H1 (cell line): ENCODE measurements around the gene MRPS2. TPM values are rescaled to one million over a fixed set of nuclear protein-coding genes. Genes with fewer than 3 reads are reported as not detected.

ENCODE experiments used
- CTCF ChIA-PET: fragments of 300-600 bp; sonication (Branson Sonifier 250); formaldehyde crosslinking; loops from one replicate; lab custom pipeline; 2021; ENCODE audit not compliant: partially characterized antibody; lab: Charles Lee
- POLR2A ChIA-PET: fragments of 300-600 bp; sonication (Branson Sonifier 250); formaldehyde crosslinking; loops from one replicate; lab custom pipeline; 2021; ENCODE audit warnings: inconsistent platforms; ENCODE audit not compliant: partially characterized antibody; lab: Charles Lee
- DNase-seq, 2 experiments: peaks; one replicate each; pipeline versions ENCODE4 v3.0.0 to v3.0.0-alpha.2; 2010 to 2022; ENCODE audit warnings: low spot score in 2 of 2, low read depth in 1 of 2, mixed read lengths in 1 of 2
- FAIRE-seq: peaks from 2 replicates; lab custom pipeline; 2011; peaks lifted over from hg19 to GRCh38; lab: Jason Lieb, UNC
- H2AFZ ChIP-seq: 2 replicates; pipeline ENCODE4 v1.8.1; 2012; ENCODE audit warnings: low read length, inconsistent platforms
- H2AK5ac ChIP-seq: 2 replicates; pipeline ENCODE4 v1.6.1; 2013; ENCODE audit warnings: low read depth, low read length
- H2BK120ac ChIP-seq: replicated peaks from 2 replicates; pipeline ENCODE3; 2013; ENCODE audit warnings: low read depth, low read length, inconsistent platforms
- H2BK12ac ChIP-seq: 2 replicates; pipeline ENCODE4 v1.6.1; 2013; ENCODE audit warnings: low read depth, low read length
- H2BK15ac ChIP-seq: 2 replicates; pipeline ENCODE4 v1.6.1; 2013; ENCODE audit warnings: low read length
- H2BK20ac ChIP-seq: 2 replicates; pipeline ENCODE4 v1.6.1; 2013; ENCODE audit warnings: low read length
- H2BK5ac ChIP-seq: 2 replicates; pipeline ENCODE4 v1.6.1; 2013; ENCODE audit warnings: low read depth, low read length
- H3K14ac ChIP-seq: 2 replicates; pipeline ENCODE4 v1.6.1; 2013; ENCODE audit warnings: inconsistent platforms; ENCODE audit not compliant: insufficient read length
- H3K18ac ChIP-seq: 2 replicates; pipeline ENCODE4 v1.6.1; 2013; ENCODE audit warnings: low read length; ENCODE audit errors: extremely low read depth
- H3K23ac ChIP-seq: 2 replicates; pipeline ENCODE4 v1.6.1; 2013; ENCODE audit warnings: inconsistent platforms; ENCODE audit not compliant: insufficient read length
- H3K23me2 ChIP-seq: 2 replicates; pipeline ENCODE4 v1.6.1; 2013; ENCODE audit warnings: low read depth, low read length
- H3K27ac ChIP-seq: 2 replicates; pipeline ENCODE4 v1.6.1; 2011; ENCODE audit warnings: low read depth, low read length, inconsistent platforms
- H3K27me3 ChIP-seq, 4 experiments: replicated peaks in 1 of 4; 1 replicate in 1 of 4; 2 replicates in 3 of 4; pipeline versions ENCODE4 v1.6.1 to v1.8.1; 2011 to 2013; ENCODE audit warnings: low read length in 3 of 4, mild to moderate bottlenecking in 3 of 4, inconsistent platforms in 2 of 4, mixed read lengths in 2 of 4, moderate library complexity in 1 of 4; ENCODE audit not compliant: control insufficient read depth in 3 of 4, insufficient read depth in 3 of 4; ENCODE audit errors: extremely low read depth in 1 of 4
- H3K36me3 ChIP-seq, 4 experiments: 2 replicates each; pipeline versions ENCODE4 v1.6.1 to v1.8.1; 2011 to 2013; ENCODE audit warnings: mild to moderate bottlenecking in 4 of 4, low read length in 3 of 4, moderate library complexity in 2 of 4, control low read depth in 1 of 4, inconsistent platforms in 1 of 4; ENCODE audit not compliant: insufficient read depth in 4 of 4, control insufficient read depth in 2 of 4
- H3K4ac ChIP-seq: replicated peaks from 2 replicates; pipeline ENCODE3; 2013; ENCODE audit warnings: low read length, low read depth, mixed read lengths, inconsistent platforms; ENCODE audit not compliant: insufficient read length
- H3K4me1 ChIP-seq, 4 experiments: replicated peaks in 1 of 4; 1 replicate in 1 of 4; 2 replicates in 3 of 4; pipeline versions ENCODE4 v1.6.1 to v1.8.1; 2011 to 2013; ENCODE audit warnings: low read length in 3 of 4, inconsistent platforms in 2 of 4, mixed read lengths in 1 of 4; ENCODE audit not compliant: insufficient read depth in 4 of 4, control insufficient read depth in 3 of 4
- H3K4me2 ChIP-seq, 2 experiments: 2 replicates each; pipeline versions ENCODE4 v1.6.1 to v1.8.1; 2011 to 2013; ENCODE audit warnings: low read depth in 2 of 2, low read length in 2 of 2, control low read depth in 1 of 2, inconsistent platforms in 1 of 2, mild to moderate bottlenecking in 1 of 2; ENCODE audit not compliant: insufficient read depth in 1 of 2
- H3K4me3 ChIP-seq, 4 experiments: fragments of 200-600, 300-600 bp in 1 of 4; sonication (generic), shearing (Covaris generic), sonication (Bioruptor Twin) in 1 of 4; 2 replicates each; pipeline versions ENCODE4 v1.5.1 to v1.8.1; 2011 to 2016; ENCODE audit warnings: low read length in 4 of 4, low read depth in 3 of 4, control low read depth in 2 of 4, inconsistent platforms in 2 of 4, mild to moderate bottlenecking in 2 of 4, mixed read lengths in 1 of 4, moderate library complexity in 1 of 4; ENCODE audit not compliant: insufficient read depth in 2 of 4; ENCODE audit errors: extremely low read depth in 1 of 4
- H3K56ac ChIP-seq: replicated peaks from 2 replicates; pipeline ENCODE3; 2013; ENCODE audit warnings: low read depth, mild to moderate bottlenecking, mixed read lengths, low read length, inconsistent platforms; ENCODE audit not compliant: insufficient read length
- H3K79me1 ChIP-seq: 2 replicates; pipeline ENCODE4 v1.6.1; 2013; ENCODE audit warnings: low read depth, low read length, control low read depth
- H3K79me2 ChIP-seq, 2 experiments: 2 replicates each; pipeline versions ENCODE4 v1.6.1 to v1.8.1; 2012 to 2013; ENCODE audit warnings: low read length in 2 of 2, mild to moderate bottlenecking in 2 of 2, inconsistent platforms in 1 of 2; ENCODE audit not compliant: insufficient read depth in 2 of 2, control insufficient read depth in 1 of 2
- H3K9ac ChIP-seq, 4 experiments: replicated peaks in 1 of 4; 1 replicate in 1 of 4; 2 replicates in 3 of 4; pipeline versions ENCODE4 v1.6.1 to v1.8.1; 2011 to 2013; ENCODE audit warnings: low read depth in 3 of 4, low read length in 3 of 4, control low read depth in 2 of 4, mild to moderate bottlenecking in 2 of 4, moderate library complexity in 2 of 4, inconsistent platforms in 1 of 4; ENCODE audit errors: extremely low read depth in 1 of 4
- H3K9me3 ChIP-seq, 2 experiments: 2 replicates each; pipeline versions ENCODE4 v1.6.1 to v1.8.1; 2012 to 2013; ENCODE audit warnings: mild to moderate bottlenecking in 2 of 2, moderate library complexity in 2 of 2, control low read depth in 1 of 2, inconsistent platforms in 1 of 2, low read depth in 1 of 2, low read length in 1 of 2, mixed read lengths in 1 of 2; ENCODE audit not compliant: insufficient read depth in 2 of 2
- H4K20me1 ChIP-seq, 2 experiments: replicated peaks in 1 of 2; 2 replicates each; pipeline versions ENCODE3 to v1.8.1; 2011 to 2013; ENCODE audit warnings: inconsistent platforms in 2 of 2, low read length in 2 of 2, mild to moderate bottlenecking in 1 of 2; ENCODE audit not compliant: insufficient read depth in 2 of 2, control insufficient read depth in 1 of 2
- H4K5ac ChIP-seq: 2 replicates; pipeline ENCODE4 v1.6.1; 2013; ENCODE audit warnings: low read length, low read depth, mixed read lengths, inconsistent platforms; ENCODE audit not compliant: insufficient read length
- H4K8ac ChIP-seq: 2 replicates; pipeline ENCODE4 v1.8.0; 2013; ENCODE audit warnings: mild to moderate bottlenecking, moderate library complexity, low read length, inconsistent platforms; ENCODE audit not compliant: insufficient read depth; ENCODE audit errors: extremely low read depth
- H4K91ac ChIP-seq: replicated peaks from 2 replicates; pipeline ENCODE3; 2013; ENCODE audit warnings: low read length, mixed read lengths, inconsistent platforms; ENCODE audit not compliant: insufficient read length
- BCL11A ChIP-seq, 2 experiments: IDR thresholded peaks; one replicate each; pipeline ENCODE4 v1.6.1; 2011; ENCODE audit warnings: low read depth in 2 of 2, low read length in 2 of 2, mild to moderate bottlenecking in 2 of 2
- CEBPB ChIP-seq: IDR thresholded peaks from 2 replicates; pipeline ENCODE4 v1.6.1; 2012; ENCODE audit warnings: low read depth, low read length
- NANOG ChIP-seq: IDR thresholded peaks from 2 replicates; pipeline ENCODE4 v1.6.1; 2011; ENCODE audit warnings: low read length, low read depth, mild to moderate bottlenecking, inconsistent platforms; ENCODE audit not compliant: insufficient read depth, poor library complexity, severe bottlenecking
- YY1 ChIP-seq: IDR thresholded peaks from 2 replicates; pipeline ENCODE4 v1.6.1; 2011; ENCODE audit warnings: low read depth, mild to moderate bottlenecking, low read length
- WGBS, 2 experiments: shearing (Covaris generic) in 1 of 2; methylation state at CpG; one replicate each; pipeline versions ENCODE4 v1.1.6 to v1.1.7; 2013 to 2015; ENCODE audit warnings: low lambda C conversion rate in 2 of 2, mixed read lengths in 2 of 2, inconsistent platforms in 1 of 2, low coverage in 1 of 2, missing lambda C conversion rate in 1 of 2; ENCODE audit not compliant: insufficient replicate concordance in 2 of 2, insufficient coverage in 1 of 2, insufficient read length in 1 of 2; ENCODE audit errors: extremely low coverage in 1 of 2, missing lambda C conversion rate in 1 of 2; 5-methylcytosine and 5-hydroxymethylcytosine counted together
- polyA plus RNA-seq, 7 experiments: library from polyadenylated mRNA; depleted of rRNA in 3 of 7; stranded (reverse) in 5 of 7; unstranded in 2 of 7; fragments of >200 nt in 5 of 7; fragments of 200-250 nt in 2 of 7; gene quantifications; 1 replicate in 5 of 7; 2 replicates in 1 of 7; 4 replicates in 1 of 7; pipeline versions ENCODE4 v1.2.1 to v1.2.3, GENCODE V29; 2011 to 2013; ENCODE audit warnings: missing spikeins in 2 of 7, mixed read lengths in 2 of 7
- total RNA-seq: library from RNA; stranded (reverse); fragmentation: NEBNext Ultra II Directional; extraction: Animal tissue kit (Norgen Biotek cat#: 25700); gene quantifications from 2 replicates; pipeline ENCODE4 v1.2.1, GENCODE V29; 2021

MRPS2 gene
- total and polyA plus RNA-seq, 2 of the 8 experiments (the other 6 are each of a cell fraction or from before 2014, with no cell fraction given) = 78.6 to 476 TPM

DNA sequence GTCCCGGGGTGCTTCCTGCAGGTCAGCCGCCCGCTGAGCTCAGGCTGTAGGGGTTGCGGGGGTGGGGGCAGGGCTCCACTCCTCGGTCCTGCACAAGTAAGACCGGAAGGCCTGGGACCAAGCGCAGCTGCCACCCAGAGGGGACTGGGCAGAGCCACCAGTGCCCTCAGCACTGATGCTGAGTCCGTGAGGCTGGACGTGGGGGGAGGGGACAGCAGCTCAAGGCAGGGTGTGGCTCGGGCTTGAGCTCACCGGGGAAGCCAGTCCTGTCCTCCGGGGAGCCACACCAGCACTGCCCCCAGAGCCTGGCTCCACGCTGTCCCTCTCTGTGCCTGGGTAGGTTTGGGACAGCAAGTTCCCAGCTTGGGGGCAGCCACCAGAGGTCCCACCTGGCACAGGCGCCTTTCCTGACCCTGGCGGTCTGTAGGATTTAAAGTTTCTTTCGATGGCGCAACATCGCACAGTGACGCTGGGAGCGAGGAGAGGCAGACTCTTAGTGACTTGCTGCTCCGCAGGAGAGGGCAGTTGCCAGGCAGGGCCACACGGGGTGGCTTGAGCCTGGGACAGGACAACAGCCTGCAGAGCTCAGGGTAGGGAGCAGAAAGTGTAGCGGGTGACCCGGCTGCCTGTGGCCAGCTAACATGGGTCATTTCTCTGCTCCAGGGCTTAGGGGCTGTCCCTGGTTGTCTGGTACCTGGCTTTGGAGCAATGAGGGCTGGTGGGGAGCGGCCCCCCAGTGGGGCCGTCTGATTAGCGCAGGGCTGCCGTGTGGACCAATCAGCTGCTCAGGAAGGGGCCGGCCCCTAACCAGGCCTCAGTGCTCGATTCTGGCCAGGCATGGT lies 26.5 kb downstream of the MRPS2 start:
- H3K36me3 ChIP-seq = no peaks in the 10 kb centered on the region
- H3K23ac ChIP-seq = no peak overlapping the region
- no peaks in the 10 kb centered on the region for H3K23me2 ChIP-seq
- H3K4me2 ChIP-seq = peak overlapping the region in 1 of 2 experiments; percentile 4; a peak in 1 of 4 replicates
- H3K27me3 ChIP-seq = no peaks in the 10 kb centered on the region
- no peak overlapping the region for H3K9ac ChIP-seq
- no peak overlapping the region for H3K56ac ChIP-seq
- no peaks in the 10 kb centered on the region for H3K79me2 ChIP-seq
- peaks cover 0 to 12% (median 6%) of the 10 kb centered on the region in 4 experiments; a peak in 5 of 7 replicates for H3K4me1 ChIP-seq
- no peaks in the 10 kb centered on the region for H3K79me1 ChIP-seq
- H3K18ac ChIP-seq = peak overlapping the region; percentile 87
- H2AK5ac ChIP-seq = peak overlapping the region; percentile 39; the same call in 1 of the 2 replicates
- POLR2A ChIA-PET = interaction anchor here (1.1 to 1.2 kb wide), 2 partner anchors 12 to 20 kb away, joined by 3 read pairs; no protein-coding TSS in a partner anchor
- DNase-seq = peak in 1 of 2 experiments; percentile 56
- peak overlapping the region; percentile 50; the same call in 1 of the 2 replicates for H2BK12ac ChIP-seq
- H3K4me3 ChIP-seq = no peak overlapping the region
- no peaks in the 10 kb centered on the region for H4K20me1 ChIP-seq
- H4K91ac ChIP-seq = peak overlapping the region; percentile 59
- no peak for FAIRE-seq
- H4K8ac ChIP-seq = no peak overlapping the region; the same call in 1 of the 2 replicates
- H3K9me3 ChIP-seq = no peaks in the 10 kb centered on the region
- no peak overlapping the region for H3K14ac ChIP-seq
- H3K4ac ChIP-seq = no peak overlapping the region
- H2BK20ac ChIP-seq = peak overlapping the region; percentile 95; the same call in 1 of the 2 replicates
- H2BK120ac ChIP-seq = no peak overlapping the region
- TF ChIP-seq YY1 (no peak), NANOG (no peak), BCL11A (IDR thresholded peaks at IDR 0.05; ENCODE audit: low read depth in 2 of 2, low read length in 2 of 2) (no peak), CEBPB (peak; percentile 62; the same call in 1 of the 2 replicates)
- no peak overlapping the region for H3K27ac ChIP-seq
- CTCF ChIA-PET = interaction anchor here (1.1 to 1.9 kb wide), 8 partner anchors 9 to 301 kb away, joined by 3 to 8 read pairs (median 4); no protein-coding TSS in a partner anchor
- H2BK5ac ChIP-seq = peak overlapping the region; percentile 44; the same call in 1 of the 2 replicates
- 89% methylated on average over 21 of the region's 30 CpGs; no CpG with 5 or more reads in 1 of the 2 experiments for WGBS, 2 experiments
- no peak overlapping the region for H2AFZ ChIP-seq
- H4K5ac ChIP-seq = no peak overlapping the region
- 0 out of 2 replicates have a peak overlapping the region, but pooled peaks have one; percentile 72 for H2BK15ac ChIP-seq
